ENCODE results near the gene LZTR1. TPM values are rescaled to one million over a fixed set of nuclear protein-coding genes. Genes with fewer than 3 reads are reported as not detected.

The LZTR1 gene
- total RNA-seq, 2 experiments from 2014 or later: 29.1 to 34.5 TPM

DNA sequence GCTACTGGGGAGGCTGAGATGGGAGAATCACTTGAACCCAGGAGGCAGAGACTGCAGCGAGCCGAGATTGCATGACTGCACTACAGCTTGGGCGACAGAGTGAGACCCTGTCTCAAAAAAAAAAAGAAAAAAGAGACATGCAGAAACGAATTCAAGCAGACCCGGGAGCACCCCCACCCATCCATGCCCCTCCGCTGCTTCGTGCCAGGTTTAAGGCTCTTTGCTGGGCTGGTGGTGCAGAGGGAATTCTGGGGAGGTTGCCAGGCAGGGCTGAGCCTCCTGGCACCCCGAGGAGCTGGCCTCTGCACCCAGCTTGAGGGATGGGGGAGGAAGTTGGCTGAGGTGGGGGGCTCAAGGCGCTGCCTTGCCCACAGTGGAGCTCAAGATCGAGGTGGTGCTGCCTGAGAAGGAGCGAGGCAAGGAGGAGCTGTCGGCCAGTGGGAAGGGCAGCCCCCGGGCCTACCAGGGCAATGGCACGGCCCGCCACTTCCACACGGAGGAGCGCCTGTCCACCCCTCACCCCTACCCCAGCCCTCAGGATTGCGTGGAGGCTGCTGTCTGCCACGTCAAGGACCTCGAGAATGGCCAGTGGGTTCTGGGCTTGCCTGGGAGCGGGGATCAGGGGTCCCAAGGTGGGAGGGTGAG, 9.0 kb upstream of the LZTR1 start:
- Mint-ChIP-seq H3K9me3 (no peaks in the 10 kb centered on the region), H3K4me1 (ENCODE audit: low read depth) (no peaks in the 10 kb centered on the region), H3K36me3 (ENCODE audit: low read depth) (no peaks in the 10 kb centered on the region), H3K4me3 (no peak overlapping the region), H3K27me3 (no peaks in the 10 kb centered on the region), H3K27ac (no peak overlapping the region)
- ATAC-seq (no peak), DNase-seq (no peak)
- intact Hi-C loops (cut with micrococcal nuclease): loop anchor here (10.0 kb wide), 1 partner anchor 48 kb away; no protein-coding TSS in a partner anchor
- TF ChIP-seq, protein P1, sequence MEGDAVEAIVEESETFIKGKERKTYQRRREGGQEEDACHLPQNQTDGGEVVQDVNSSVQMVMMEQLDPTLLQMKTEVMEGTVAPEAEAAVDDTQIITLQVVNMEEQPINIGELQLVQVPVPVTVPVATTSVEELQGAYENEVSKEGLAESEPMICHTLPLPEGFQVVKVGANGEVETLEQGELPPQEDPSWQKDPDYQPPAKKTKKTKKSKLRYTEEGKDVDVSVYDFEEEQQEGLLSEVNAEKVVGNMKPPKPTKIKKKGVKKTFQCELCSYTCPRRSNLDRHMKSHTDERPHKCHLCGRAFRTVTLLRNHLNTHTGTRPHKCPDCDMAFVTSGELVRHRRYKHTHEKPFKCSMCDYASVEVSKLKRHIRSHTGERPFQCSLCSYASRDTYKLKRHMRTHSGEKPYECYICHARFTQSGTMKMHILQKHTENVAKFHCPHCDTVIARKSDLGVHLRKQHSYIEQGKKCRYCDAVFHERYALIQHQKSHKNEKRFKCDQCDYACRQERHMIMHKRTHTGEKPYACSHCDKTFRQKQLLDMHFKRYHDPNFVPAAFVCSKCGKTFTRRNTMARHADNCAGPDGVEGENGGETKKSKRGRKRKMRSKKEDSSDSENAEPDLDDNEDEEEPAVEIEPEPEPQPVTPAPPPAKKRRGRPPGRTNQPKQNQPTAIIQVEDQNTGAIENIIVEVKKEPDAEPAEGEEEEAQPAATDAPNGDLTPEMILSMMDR (IDR thresholded peaks at IDR 0.05): no peak
- ChIA-PET POLR2A (no interaction called here), CTCF (interaction anchor here (0.9 to 2.2 kb wide), 3 partner anchors 9 to 12 kb away, joined by 3 to 10 read pairs (median 3); partner anchors contain the start of gene LZTR1)

DNA sequence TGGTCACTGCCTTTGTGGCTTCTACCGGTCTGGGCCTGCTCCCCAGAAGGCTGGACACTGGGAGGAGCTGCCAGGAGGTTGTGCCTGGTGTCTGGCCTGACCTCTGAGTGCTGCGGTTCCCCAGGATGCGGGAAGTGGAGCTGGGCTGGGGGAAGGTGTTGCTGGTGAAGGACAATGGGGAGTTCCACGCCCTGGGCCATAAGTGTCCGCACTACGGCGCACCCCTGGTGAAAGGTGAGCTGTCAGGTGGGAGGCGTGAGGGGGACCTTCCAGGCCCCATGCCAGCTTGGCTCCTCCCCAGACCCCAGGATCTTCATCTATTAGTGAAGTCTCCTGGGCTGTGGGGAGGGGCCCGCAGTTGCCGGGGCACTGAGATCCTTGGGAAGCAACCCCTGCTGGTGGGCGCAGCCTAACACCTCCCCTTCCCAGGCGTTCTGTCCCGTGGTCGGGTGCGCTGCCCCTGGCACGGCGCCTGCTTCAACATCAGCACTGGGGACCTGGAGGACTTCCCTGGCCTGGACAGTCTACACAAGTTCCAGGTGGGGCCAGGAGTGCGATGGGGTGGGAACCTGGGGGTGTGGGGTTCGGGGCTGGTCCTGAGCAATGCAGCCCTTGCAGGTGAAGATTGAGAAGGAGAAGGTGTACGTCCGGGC, 8.3 kb upstream of the LZTR1 start:
- no peak for DNase-seq
- intact Hi-C loops (cut with micrococcal nuclease): loop anchor here (10.0 kb wide), 1 partner anchor 49 kb away; no protein-coding TSS in a partner anchor
- ATAC-seq: no peak
- Mint-ChIP-seq H3K27ac (no peak overlapping the region), H3K4me1 (ENCODE audit: low read depth) (no peaks in the 10 kb centered on the region), H3K4me3 (no peak overlapping the region), H3K36me3 (ENCODE audit: low read depth) (no peaks in the 10 kb centered on the region), H3K27me3 (no peaks in the 10 kb centered on the region), H3K9me3 (peaks cover 1% of the 10 kb centered on the region)
- CTCF ChIA-PET: interaction anchor here (0.9 to 1.2 kb wide), 2 partner anchors 9 to 12 kb away, joined by 3 read pairs; partner anchors contain the start of gene LZTR1
- POLR2A ChIA-PET: no interaction called here
- TF ChIP-seq, protein P1 (IDR thresholded peaks at IDR 0.05): no peak

DNA sequence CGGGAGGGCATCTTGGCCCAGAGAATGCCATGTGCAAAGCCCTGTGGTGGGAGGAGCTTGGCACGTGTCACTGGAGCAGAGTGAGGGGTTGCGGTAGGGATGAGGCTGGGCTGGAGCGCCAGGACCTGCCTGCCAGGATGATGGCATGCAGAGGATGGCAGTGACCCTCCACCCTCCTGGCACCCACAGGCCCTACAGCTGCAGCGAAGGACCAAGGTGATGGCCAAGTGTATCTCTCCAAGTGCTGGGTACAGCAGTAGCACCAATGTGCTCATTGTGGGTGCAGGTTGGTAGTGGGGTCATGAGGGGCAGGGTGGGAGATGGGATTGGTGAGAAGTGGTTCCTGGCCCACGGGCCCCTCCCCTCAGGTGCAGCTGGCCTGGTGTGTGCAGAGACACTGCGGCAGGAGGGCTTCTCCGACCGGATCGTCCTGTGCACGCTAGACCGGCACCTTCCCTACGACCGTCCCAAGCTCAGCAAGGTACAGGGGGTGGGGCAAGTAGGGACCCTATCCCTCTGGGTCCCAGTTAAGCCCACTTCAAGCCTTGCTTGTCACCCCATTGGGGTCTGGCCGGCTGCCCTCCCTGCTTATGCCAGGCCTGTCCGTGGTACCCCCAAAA, 7.7 kb upstream of the LZTR1 start:
- Mint-ChIP-seq H3K4me3 (no peak overlapping the region), H3K4me1 (ENCODE audit: low read depth) (peaks cover 4% of the 10 kb centered on the region), H3K36me3 (ENCODE audit: low read depth) (no peaks in the 10 kb centered on the region), H3K27ac (no peak overlapping the region), H3K27me3 (no peaks in the 10 kb centered on the region), H3K9me3 (peaks cover 4% of the 10 kb centered on the region)
- ATAC-seq (no peak), DNase-seq (no peak)
- ChIA-PET POLR2A (no interaction called here), CTCF (interaction anchor here (0.8 to 1.2 kb wide), 2 partner anchors 13 to 89 kb away, joined by 3 read pairs; no protein-coding TSS in a partner anchor)
- TF ChIP-seq, protein P1 (IDR thresholded peaks at IDR 0.05): no peak
- intact Hi-C loops (cut with micrococcal nuclease): loop anchor here (10.0 kb wide), 1 partner anchor 50 kb away; no protein-coding TSS in a partner anchor

DNA sequence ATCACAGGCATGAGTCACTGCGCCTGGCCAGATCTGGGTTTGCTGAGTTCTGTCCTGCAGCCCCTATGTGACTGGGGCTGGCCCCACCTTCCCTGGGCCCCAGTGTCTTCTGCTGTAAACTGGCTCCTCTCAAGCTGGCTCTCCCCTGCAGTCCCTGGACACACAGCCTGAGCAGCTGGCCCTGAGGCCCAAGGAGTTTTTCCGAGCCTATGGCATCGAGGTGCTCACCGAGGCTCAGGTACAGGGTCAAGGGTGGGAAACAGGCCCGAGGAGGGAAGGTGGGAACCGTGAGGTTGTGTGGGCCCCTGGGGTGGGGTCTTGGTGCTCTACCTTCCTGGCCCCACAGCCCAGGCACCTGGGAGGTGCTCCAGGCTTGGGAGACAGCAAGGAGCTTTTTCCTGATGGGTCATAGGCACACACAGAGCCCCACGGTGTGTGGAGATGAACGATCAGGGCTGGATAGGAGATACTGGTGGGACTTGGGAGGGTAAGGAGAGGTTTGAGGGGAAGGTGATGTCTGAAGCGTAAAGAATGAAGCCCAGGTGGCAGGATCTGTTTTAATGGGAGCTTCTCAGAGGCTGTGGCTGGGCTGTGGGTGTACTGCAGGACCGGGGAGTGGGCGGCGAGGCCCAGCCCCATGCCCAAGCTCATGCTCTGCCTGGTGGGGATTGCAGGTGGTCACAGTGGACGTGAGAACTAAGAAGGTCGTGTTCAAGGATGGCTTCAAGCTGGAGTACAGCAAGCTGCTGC, 6.4 kb upstream of the LZTR1 start:
- CTCF ChIA-PET: interaction anchor here (0.8 to 1.3 kb wide), 3 partner anchors 14 to 90 kb away, joined by 3 to 4 read pairs (median 3); no protein-coding TSS in a partner anchor
- intact Hi-C loops (cut with micrococcal nuclease): loop anchor here (10.0 kb wide), 1 partner anchor 51 kb away; no protein-coding TSS in a partner anchor

More for the DNA sequence above, 6.4 kb upstream of the LZTR1 start:
- H3K27me3 Mint-ChIP-seq: no peaks in the 10 kb centered on the region
- H3K27ac Mint-ChIP-seq: no peak overlapping the region
- TF ChIP-seq, protein P1 (IDR thresholded peaks at IDR 0.05): no peak
- DNase-seq (no peak), ATAC-seq (no peak)
- POLR2A ChIA-PET: no interaction called here
- H3K4me1 Mint-ChIP-seq (ENCODE audit: low read depth): peaks cover 16% of the 10 kb centered on the region
- H3K4me3 Mint-ChIP-seq: no peak overlapping the region
- no peaks in the 10 kb centered on the region for H3K36me3 Mint-ChIP-seq (ENCODE audit: low read depth)
- H3K9me3 Mint-ChIP-seq: peaks cover 4% of the 10 kb centered on the region
